Right lobe of liver (tissue), 6 donors: ENCODE measurements around the gene ZNF341. TPM values are rescaled to one million over a fixed set of nuclear protein-coding genes. Genes with fewer than 3 reads are reported as not detected.

Experiments
- ATAC-seq, 4 donors: fragments of 200-7000 bp; cut with Tn5 transposase; one replicate each; pipeline ENCODE4 v1.9.1; 2020; ENCODE audit warnings: mild to moderate bottlenecking in 4 of 4, moderate library complexity in 4 of 4
- DNase-seq, 3 donors: peaks; one replicate each; pipeline ENCODE4 v3.0.0-alpha.2; 2020
- H3K27ac ChIP-seq, 3 donors: fragments of 200-600 bp; one replicate each; pipeline ENCODE4 v1.8.0; 2022
- H3K27me3 ChIP-seq, 2 donors: fragments of 200-600 bp; one replicate each; pipeline ENCODE4 v1.8.0; 2022
- H3K36me3 ChIP-seq, 4 donors: fragments of 200-600 bp; sonication (generic) in 1 of 4; one replicate each; pipeline versions ENCODE4 v1.5.1 to v1.8.0; 2017 to 2022; ENCODE audit warnings: control low read depth in 1 of 4
- H3K4me1 ChIP-seq, 4 donors: fragments of 200-600 bp; sonication (generic) in 1 of 4; one replicate each; pipeline versions ENCODE4 v1.5.1 to v1.8.0; 2017 to 2022; ENCODE audit warnings: control low read depth in 1 of 4
- H3K4me3 ChIP-seq, 3 donors: fragments of 200-600 bp; one replicate each; pipeline ENCODE4 v1.8.0; 2022
- H3K9me3 ChIP-seq, 4 donors: fragments of 200-600 bp; sonication (generic) in 1 of 4; one replicate each; pipeline versions ENCODE4 v1.5.1 to v1.8.0; 2017 to 2022; ENCODE audit warnings: control low read depth in 1 of 4
- CTCF ChIP-seq, 4 donors: fragments of 200-600 bp in 3 of 4; fragments of 450-650 bp in 1 of 4; IDR thresholded peaks; one replicate each; pipeline versions ENCODE4 v1.5.1 to v1.8.0; 2016 to 2022; ENCODE audit warnings: antibody characterized with exemption in 4 of 4, mild to moderate bottlenecking in 2 of 4
- POLR2A ChIP-seq: fragments of 450-650 bp; IDR thresholded peaks from one replicate; pipeline ENCODE4 v1.6.1; 2017; ENCODE audit warnings: antibody characterized with exemption, mild to moderate bottlenecking
- WGBS: methylation state at CpG from one replicate; pipeline ENCODE4 v1.1.6; 2018; ENCODE audit warnings: low coverage, low lambda C conversion rate; ENCODE audit not compliant: insufficient coverage; ENCODE audit errors: missing lambda C conversion rate; 5-methylcytosine and 5-hydroxymethylcytosine counted together
- intact Hi-C, 2 donors: fragments of 100-400 bp; cut with DNase I; formaldehyde crosslinking; loops; one replicate each; pipeline versions ENCODE4 v1.11.2 to v1.14.1; 2022
- total RNA-seq, 6 experiments: library from RNA; depleted of rRNA in 2 of 6; stranded (reverse); fragments of >200 nt in 2 of 6; fragmentation: NEBNext Ultra II Directional in 3 of 6; extraction: Animal tissue kit (Norgen Biotek cat#: 25700) in 3 of 6; gene quantifications; one replicate each; pipeline versions ENCODE4 v1.1.0 to v1.2.4, GENCODE V29; 2016 to 2023
- donor health status: DM: no; HTN: yes; CAD: no.
- donor health status: DM: no; HTN: no; CAD: no.
- donor health status: DM: no; HTN: no; CAD: no.
- donor health status: DM: no; HTN: yes; CAD: no.
- donor health status: DM: no; HTN: yes; CAD: no.

The ZNF341 gene
- total RNA-seq, 6 experiments from 2014 or later: 0.99 to 2.0 (median 1.6) TPM

DNA sequence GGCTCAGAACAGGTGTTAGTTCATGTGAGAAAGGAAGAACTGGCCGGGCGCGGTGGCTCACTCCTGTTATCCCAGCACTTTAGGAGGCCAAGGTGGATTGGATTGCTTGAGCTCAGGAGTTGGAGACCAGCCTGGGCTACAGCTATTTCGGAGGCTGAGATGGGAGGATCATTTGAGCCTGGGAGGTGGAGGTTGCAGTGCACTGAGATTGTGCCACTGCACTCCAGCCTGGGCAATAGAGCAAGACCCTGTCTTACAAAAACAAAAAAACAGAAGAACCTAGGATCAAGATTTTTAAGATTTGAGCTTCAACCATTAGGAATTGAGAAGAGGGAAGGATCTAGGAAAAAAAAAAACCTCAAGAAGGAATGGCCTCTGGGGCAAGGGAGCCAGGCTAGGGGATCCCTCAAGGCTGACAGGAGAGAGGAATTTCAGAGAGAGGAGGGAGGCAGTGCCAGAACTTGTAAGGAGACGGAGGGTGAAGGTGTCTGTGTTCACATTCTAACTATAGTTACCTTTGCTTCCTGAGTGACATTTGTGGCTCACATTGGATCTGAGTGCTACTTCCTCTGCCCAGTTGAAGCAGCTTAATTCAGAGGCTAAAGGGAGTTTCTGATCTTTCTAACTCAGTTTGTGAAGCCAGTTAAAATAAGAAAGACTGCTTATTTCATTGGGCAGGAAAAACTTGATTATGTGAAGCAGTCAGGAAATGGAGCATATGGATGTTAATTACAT lies 105.5 kb downstream of the ZNF341 start:
- Histone ChIP-seq H3K27me3 (no peaks in the 10 kb centered on the region), H3K4me3 (no peak overlapping the region), H3K36me3 (no peaks in the 10 kb centered on the region), H3K27ac (no peak overlapping the region), H3K9me3 (no peaks in the 10 kb centered on the region), H3K4me1 (peaks cover 0 to 86% (median 33%) of the 10 kb centered on the region in 4 donors)
- DNase-seq (no peak), ATAC-seq (no peak)
- 85% methylated on average over 5 of the region's 5 CpGs for WGBS
- intact Hi-C loops: no loop called here
- TF ChIP-seq POLR2A: no peak
- TF ChIP-seq CTCF (IDR thresholded peaks at IDR 0.05): no peak

DNA sequence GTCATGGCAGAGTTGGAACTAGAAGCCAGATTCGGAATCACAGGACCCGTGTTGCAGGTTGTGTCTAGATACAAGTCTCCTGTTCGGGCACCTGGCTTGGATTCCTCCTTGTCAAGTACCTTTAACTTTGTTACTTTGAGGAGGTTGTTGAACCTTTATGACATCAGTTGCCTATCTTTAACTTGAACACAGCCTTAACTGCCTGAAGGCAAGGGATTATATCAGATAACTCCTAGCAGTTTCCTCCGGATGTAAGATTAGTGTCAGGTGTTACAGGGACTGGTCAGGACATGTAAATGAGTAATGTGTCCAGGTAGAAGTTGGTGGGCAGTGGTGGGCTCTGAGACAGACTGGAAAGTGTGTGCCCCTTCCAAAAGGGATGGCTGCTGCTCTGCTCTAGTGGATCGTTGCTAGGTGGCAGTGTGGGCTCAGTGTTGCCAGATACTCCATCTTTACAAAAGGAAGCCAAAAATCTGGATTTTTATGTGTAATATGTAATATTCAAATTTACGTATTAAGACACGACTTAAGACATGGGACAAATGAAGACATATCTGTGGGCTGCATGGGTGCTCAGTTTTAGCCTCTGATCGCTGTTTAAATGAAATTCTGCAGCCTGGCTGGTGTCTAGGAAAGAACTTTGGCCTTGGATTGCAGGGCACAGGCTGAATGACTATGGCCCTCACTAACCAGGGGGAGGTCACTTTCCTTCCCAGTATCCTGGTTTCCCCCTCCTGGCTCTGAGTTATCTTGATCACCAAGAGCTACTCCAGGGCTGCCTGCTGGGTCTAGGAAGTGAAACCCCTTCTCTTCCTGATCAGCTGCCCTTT lies 106.5 kb downstream of the ZNF341 start:
- ATAC-seq (peak; percentile 37 to 49 (median 44)), DNase-seq (peak in 1 of 3 donors; percentile 55)
- intact Hi-C loops: no loop called here
- Histone ChIP-seq H3K9me3 (no peaks in the 10 kb centered on the region), H3K27me3 (no peaks in the 10 kb centered on the region), H3K36me3 (no peaks in the 10 kb centered on the region), H3K27ac (peak overlapping the region in 1 of 3 donors; percentile 59), H3K4me1 (peaks cover 0 to 94% (median 36%) of the 10 kb centered on the region in 4 donors), H3K4me3 (no peak overlapping the region)
- WGBS: 62% methylated on average over 6 of the region's 8 CpGs
- peak in 2 of 4 donors; percentile 15 to 29 for TF ChIP-seq CTCF (IDR thresholded peaks at IDR 0.05)
- TF ChIP-seq POLR2A: no peak

DNA sequence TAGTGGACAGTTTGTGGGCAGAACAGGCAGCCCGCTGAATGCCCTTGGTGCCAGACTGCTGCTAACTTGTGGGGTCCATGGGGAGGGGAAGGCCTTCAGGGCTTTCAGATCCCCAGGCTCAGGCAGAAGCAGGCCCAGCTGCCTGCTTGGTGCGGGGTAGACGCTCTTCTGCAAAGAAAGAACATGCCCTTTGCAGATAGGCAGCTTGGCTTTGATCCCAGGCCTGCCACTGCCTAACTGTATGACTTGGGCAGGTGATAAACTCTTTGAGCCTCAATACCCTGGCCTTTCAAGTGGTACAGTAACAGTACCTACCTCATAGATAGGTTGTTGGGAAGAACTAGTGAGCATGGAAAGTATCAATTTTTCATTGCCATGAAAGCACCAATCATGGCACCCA lies 107.8 kb downstream of the ZNF341 start:
- Histone ChIP-seq H3K27ac (peak overlapping the region in 1 of 3 donors; percentile 59), H3K27me3 (no peaks in the 10 kb centered on the region), H3K36me3 (no peaks in the 10 kb centered on the region), H3K4me1 (peaks cover 0 to 94% (median 32%) of the 10 kb centered on the region in 4 donors), H3K4me3 (no peak overlapping the region), H3K9me3 (no peaks in the 10 kb centered on the region)
- intact Hi-C loops: no loop called here
- peak; percentile 67 to 85 (median 82) for DNase-seq
- WGBS: 100% methylated on average over 1 of the region's 3 CpGs
- no peak for TF ChIP-seq POLR2A
- no peak for TF ChIP-seq CTCF (IDR thresholded peaks at IDR 0.05)
- peak; percentile 61 to 74 (median 68) for ATAC-seq

- no peak for TF ChIP-seq POLR2A
- TF ChIP-seq CTCF (IDR thresholded peaks at IDR 0.05): no peak
- DNase-seq (no peak), ATAC-seq (no peak)
- peak overlapping the region in 2 of 3 donors; percentile 27 to 59 for H3K27ac ChIP-seq
- no peaks in the 10 kb centered on the region for H3K9me3 ChIP-seq
- 92% methylated on average over 7 of the region's 7 CpGs for WGBS
- H3K36me3 ChIP-seq: no peaks in the 10 kb centered on the region
- intact Hi-C loops: no loop called here
- H3K27me3 ChIP-seq: no peaks in the 10 kb centered on the region
- H3K4me1 ChIP-seq: peaks cover 0 to 89% (median 30%) of the 10 kb centered on the region in 4 donors
- no peak overlapping the region for H3K4me3 ChIP-seq
Measured at GRCh38 chr20:33840160-33840559, 108.4 kb downstream of the ZNF341 start.
